K562 treated with DMSO at 1 percent for 48 hours (cell line): ENCODE measurements around the gene GP1BB. TPM values are rescaled to one million over a fixed set of nuclear protein-coding genes. Genes with fewer than 3 reads are reported as not detected.

Experiments
- total RNA-seq: library from RNA; unstranded; fragments of 300-600 nt; gene quantifications from 2 replicates; pipeline ENCODE4 v1.2.3, GENCODE V29; 2022; ENCODE audit warnings: low replicate concordance; ENCODE audit errors: extremely low read depth

The GP1BB gene
- total RNA-seq = not detected in 2 replicates

DNA sequence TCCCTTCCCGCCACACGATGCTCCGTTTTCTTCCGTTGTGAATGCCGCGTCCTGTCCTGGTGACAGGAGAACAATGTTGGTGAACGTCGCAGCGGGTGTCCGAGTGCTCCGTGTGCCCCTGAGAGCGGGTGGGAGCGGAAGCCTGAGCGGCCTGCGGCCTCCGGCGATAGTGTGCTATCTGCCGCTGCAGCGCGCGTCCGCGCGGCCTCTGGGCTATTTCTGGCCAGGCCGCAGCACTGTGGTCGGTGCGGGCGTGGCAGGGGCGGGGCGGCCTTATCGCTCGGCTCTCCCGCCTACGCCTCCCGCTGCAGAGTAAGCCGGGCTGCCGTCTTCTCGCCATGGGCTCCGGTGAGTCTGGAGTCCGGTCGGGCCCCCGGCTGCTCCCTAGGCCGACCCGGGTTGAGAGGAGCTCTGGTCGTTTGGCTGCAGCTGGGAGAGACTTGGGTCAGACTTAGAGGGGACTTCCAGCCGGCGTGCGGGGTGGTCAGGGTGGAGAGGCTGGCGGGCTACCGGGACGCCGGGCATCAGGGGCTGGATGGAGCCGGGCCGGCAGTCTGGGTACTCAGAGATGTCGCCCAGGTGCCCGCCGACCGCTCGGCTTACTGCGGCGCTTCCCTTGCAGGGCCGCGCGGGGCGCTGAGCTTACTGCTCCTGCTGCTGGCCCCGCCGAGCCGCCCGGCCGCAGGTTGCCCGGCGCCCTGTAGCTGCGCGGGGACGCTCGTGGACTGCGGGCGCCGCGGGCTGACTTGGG, at the start of gene GP1BB:
GP1BB (plus strand) TSS at position 308 of the 751 bp plus-strand sequence; CDS start at position 339, 31 bp downstream.

DNA sequence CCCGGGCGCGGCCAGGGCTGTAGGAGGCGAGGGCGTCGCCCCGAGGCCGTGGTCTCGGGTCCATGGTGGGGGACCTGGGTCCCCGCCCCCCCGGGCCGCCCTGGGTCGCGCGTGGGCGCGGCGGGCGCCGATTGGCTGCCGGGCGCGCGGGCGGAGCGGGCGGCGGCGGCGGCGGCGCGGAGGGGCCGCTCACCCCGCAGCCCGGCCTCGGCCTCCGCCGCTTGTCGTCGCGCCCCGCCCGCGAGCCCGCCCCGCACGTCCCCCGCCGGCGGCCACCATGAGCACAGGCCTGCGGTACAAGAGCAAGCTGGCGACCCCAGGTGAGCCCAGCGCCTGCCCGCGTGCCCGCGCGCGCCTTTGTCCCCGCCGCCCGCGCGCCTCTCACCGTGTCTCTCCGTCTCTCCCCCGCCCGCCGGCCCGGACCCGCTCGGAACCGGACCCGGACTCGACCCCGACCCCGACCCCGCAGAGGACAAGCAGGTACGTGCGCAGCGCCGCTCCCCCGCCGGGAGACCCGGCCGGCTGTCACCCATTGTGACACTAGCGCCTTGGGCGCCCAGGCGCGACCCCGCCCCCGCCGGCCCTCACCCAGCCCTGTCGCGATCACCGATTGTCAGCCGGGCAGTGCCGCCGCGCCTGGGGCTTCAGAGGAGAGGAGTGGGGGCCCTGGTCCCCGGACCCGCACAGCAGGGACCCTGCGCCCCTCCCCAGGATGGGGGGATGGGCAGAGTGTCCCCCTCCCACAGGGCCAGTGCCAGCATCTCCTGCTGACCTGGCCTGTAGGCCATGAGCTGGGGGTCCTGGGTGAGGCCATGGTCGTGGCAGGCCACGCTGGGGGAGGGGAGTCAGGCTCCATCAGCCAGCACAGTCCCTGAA, 8.8 kb upstream of the GP1BB start, which contains the start of gene SEPTIN5:
SEPTIN5 (plus strand) TSS at position 192 of the 876 bp plus-strand sequence; CDS start at position 278, 86 bp downstream.

DNA sequence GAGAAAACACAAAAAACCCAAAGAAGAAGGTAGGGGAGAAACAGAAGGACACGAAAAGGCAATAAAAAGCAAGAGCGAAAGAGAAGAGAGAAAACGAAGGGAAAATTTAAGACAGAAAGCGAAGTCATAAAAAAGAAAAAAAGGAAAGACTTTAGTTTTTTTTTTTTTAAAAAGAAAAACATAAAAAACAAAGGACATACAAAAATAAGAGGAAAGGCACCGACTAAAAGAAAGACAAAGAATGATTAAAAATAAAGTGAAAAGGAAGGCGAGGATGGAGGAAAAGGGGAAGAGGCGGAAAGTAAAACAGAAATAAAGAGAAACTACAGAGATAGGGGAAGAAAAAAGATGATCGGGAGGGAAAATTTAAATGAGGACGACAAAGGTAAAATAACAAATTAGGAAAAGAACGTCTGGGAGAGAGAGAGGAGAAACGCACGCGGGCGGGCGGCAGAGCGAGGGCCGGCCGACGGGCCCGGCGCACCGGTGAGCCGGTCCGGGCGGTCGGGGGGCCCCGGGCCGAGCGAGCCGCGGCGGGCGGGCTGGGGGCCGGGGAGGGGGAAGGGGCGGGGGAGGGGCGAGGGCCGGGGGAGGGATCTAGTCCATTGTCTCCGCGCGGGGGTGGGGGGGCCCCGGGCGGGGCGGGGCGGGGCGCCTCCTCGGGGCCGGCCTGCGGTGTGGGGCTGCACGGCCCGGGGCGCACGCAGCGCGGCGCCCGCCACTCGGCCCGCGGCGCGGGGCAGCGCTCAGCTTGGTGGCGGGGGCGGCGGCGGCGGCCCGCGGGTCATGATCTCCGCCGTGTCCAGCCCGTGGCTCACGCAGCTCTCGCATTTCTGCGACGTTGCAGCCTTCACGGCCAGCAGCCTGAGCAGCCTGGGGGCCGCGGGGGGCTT, 37.0 kb downstream of the GP1BB start, which contains the start of gene TBX1:
TBX1 (plus strand) TSS at position 721 of the 893 bp plus-strand sequence; CDS start at position 787, 66 bp downstream.

Other genes starting within 250 kb of the GP1BB start
- not detected in 2 replicates for gene UFD1, start 244.3 kb upstream of the GP1BB start, total RNA-seq
- not detected in 2 replicates for gene CDC45, start 243.6 kb upstream of the GP1BB start, total RNA-seq
- not detected in 2 replicates for gene CLDN5, start 199.1 kb upstream of the GP1BB start, total RNA-seq
- 177 TPM in 1 of 2 replicates, not detected in the other for gene SEPTIN5, start 9.0 kb upstream of the GP1BB start, total RNA-seq
- not detected in 2 replicates for gene TBX1, start 37.2 kb downstream of the GP1BB start, total RNA-seq
- not detected in 2 replicates for gene GNB1L, start 131.3 kb downstream of the GP1BB start, total RNA-seq
- gene RTL10, start 131.3 kb downstream of the GP1BB start, total RNA-seq = not detected in 2 replicates
- gene COMT, start 218.2 kb downstream of the GP1BB start, total RNA-seq = not detected in 2 replicates
- gene TXNRD2, start 218.3 kb downstream of the GP1BB start, total RNA-seq = not detected in 2 replicates